SK-N-SH treated with all-trans-retinoic acid at 6 μM for 48 hours (cell line): ENCODE results near the gene ABCC10.
A peak's percentile ranks its signal among the peaks of the same experiment; 100 is the strongest.

ENCODE experiments used
- ATAC-seq: fragments of 200-7000 bp; cut with Tn5 transposase; 3 replicates; pipeline ENCODE4 v1.9.1; 2020; ENCODE audit warnings: mild to moderate bottlenecking, moderate library complexity
- ARNTL ChIP-seq: fragments of 450-650 bp; formaldehyde crosslinking; IDR thresholded peaks from 2 replicates; pipeline ENCODE4 v1.5.0; 2020; ENCODE audit warnings: low read depth, mild to moderate bottlenecking, moderate library complexity, borderline replicate concordance
- CREB5 ChIP-seq: fragments of 250-450 bp; sonication (Bioruptor Pico); IDR thresholded peaks from 2 replicates; pipeline ENCODE4 v1.5.1; 2020; ENCODE audit warnings: low read depth, mild to moderate bottlenecking, moderate library complexity
- CSDC2 ChIP-seq: fragments of 250-450 bp; sonication (Bioruptor Pico); IDR thresholded peaks from 2 replicates; pipeline ENCODE4 v1.5.0; 2020; ENCODE audit warnings: mild to moderate bottlenecking, moderate library complexity
- CSRNP3 ChIP-seq: fragments of 250-450 bp; sonication (Bioruptor Pico); IDR thresholded peaks from 2 replicates; pipeline ENCODE4 v1.5.1; 2021; ENCODE audit warnings: mild to moderate bottlenecking, moderate library complexity
- ISL1 ChIP-seq: fragments of 250-450 bp; sonication (Bioruptor Pico); IDR thresholded peaks from 2 replicates; pipeline ENCODE4 v2.1.2; 2022; ENCODE audit warnings: mild to moderate bottlenecking, moderate library complexity
- OSR1 ChIP-seq: fragments of 250-450 bp; sonication (Bioruptor Pico); IDR thresholded peaks from 2 replicates; pipeline ENCODE4 v1.8.0; 2022; ENCODE audit warnings: moderate library complexity, mild to moderate bottlenecking, inconsistent platforms
- PATZ1 ChIP-seq: fragments of 250-450 bp; sonication (Bioruptor Pico); IDR thresholded peaks from 2 replicates; pipeline ENCODE4 v1.8.0; 2020; ENCODE audit warnings: mild to moderate bottlenecking, moderate library complexity, borderline replicate concordance
- PPARA ChIP-seq: fragments of 250-450 bp; sonication (Bioruptor Pico); IDR thresholded peaks from 2 replicates; pipeline ENCODE4 v1.5.0; 2020; ENCODE audit warnings: mild to moderate bottlenecking, borderline replicate concordance
- RARB ChIP-seq: fragments of 250-450 bp; sonication (Bioruptor Pico); IDR thresholded peaks from 2 replicates; pipeline ENCODE4 v1.8.0; 2021; ENCODE audit warnings: mild to moderate bottlenecking, moderate library complexity
- SNAI2 ChIP-seq: fragments of 250-450 bp; sonication (Bioruptor Pico); IDR thresholded peaks from 2 replicates; pipeline ENCODE4 v1.5.0; 2020; ENCODE audit warnings: mild to moderate bottlenecking, moderate library complexity
- TCF4 ChIP-seq: fragments of 250-450 bp; sonication (Bioruptor Pico); IDR thresholded peaks from 2 replicates; pipeline ENCODE4 v1.8.0; 2021; ENCODE audit warnings: mild to moderate bottlenecking, moderate library complexity, borderline replicate concordance
- TOX ChIP-seq: fragments of 250-450 bp; sonication (Bioruptor Pico); IDR thresholded peaks from 2 replicates; pipeline ENCODE4 v1.8.0; 2021; ENCODE audit warnings: mild to moderate bottlenecking, moderate library complexity, borderline replicate concordance
- TSHZ2 ChIP-seq: fragments of 250-450 bp; sonication (Bioruptor Pico); IDR thresholded peaks from 2 replicates; pipeline ENCODE4 v1.5.0; 2020; ENCODE audit warnings: mild to moderate bottlenecking, moderate library complexity
- ZC3H10 ChIP-seq: fragments of 250-450 bp; sonication (Bioruptor Pico); IDR thresholded peaks from 2 replicates; pipeline ENCODE4 v1.5.1; 2021; ENCODE audit warnings: mild to moderate bottlenecking, moderate library complexity
- ZFP30 ChIP-seq: fragments of 450-650 bp; formaldehyde crosslinking; IDR thresholded peaks from 2 replicates; pipeline ENCODE4 v1.5.0; 2022; ENCODE audit warnings: mild to moderate bottlenecking, moderate library complexity
- ZNF565 ChIP-seq: fragments of 450-650 bp; formaldehyde crosslinking; conservative IDR thresholded peaks from 2 replicates; pipeline ENCODE4 v1.5.0; 2020; ENCODE audit warnings: low read depth, mild to moderate bottlenecking, moderate library complexity
- ZNF70 ChIP-seq: fragments of 450-650 bp; formaldehyde crosslinking; IDR thresholded peaks from 2 replicates; pipeline ENCODE4 v1.5.0; 2020; ENCODE audit warnings: mild to moderate bottlenecking, moderate library complexity

The ABCC10 gene

GRCh38 chr6:43434001-43434840, 6.9 kb downstream of the ABCC10 start:
- no peak for TF ChIP-seq CREB5 (CRISPR knock-in tag)
- TF ChIP-seq ZC3H10 = no peak
- TF ChIP-seq RARB (CRISPR knock-in tag) = no peak
- no peak for TF ChIP-seq PATZ1 (CRISPR knock-in tag)
- no peak for TF ChIP-seq ARNTL (CRISPR knock-in tag)
- no peak for TF ChIP-seq CSDC2 (CRISPR knock-in tag)
- TF ChIP-seq ISL1 = no peak
- TF ChIP-seq ZNF70 (CRISPR knock-in tag) = no peak
- TF ChIP-seq CSRNP3 (CRISPR knock-in tag) = no peak
- TF ChIP-seq SNAI2 (CRISPR knock-in tag) = no peak
- no peak for TF ChIP-seq ZFP30 (CRISPR knock-in tag)
- TF ChIP-seq PPARA (CRISPR knock-in tag) = no peak
- no peak for TF ChIP-seq ZNF565 (CRISPR knock-in tag)
- no peak for TF ChIP-seq TOX (CRISPR knock-in tag)
- TF ChIP-seq OSR1 = no peak
- TF ChIP-seq TSHZ2 (CRISPR knock-in tag) = no peak
- ATAC-seq = no peak

- no peak for TF ChIP-seq TOX (CRISPR knock-in tag)
- TF ChIP-seq TCF4 (CRISPR knock-in tag) = no peak
- TF ChIP-seq SNAI2 (CRISPR knock-in tag) = no peak
- TF ChIP-seq PPARA (CRISPR knock-in tag) = no peak
- TF ChIP-seq CREB5 (CRISPR knock-in tag) = no peak
- TF ChIP-seq, all 23 proteins: peak for 0
- no peak for ATAC-seq
Observed at GRCh38 chr6:43434943-43435342, 7.6 kb downstream of the ABCC10 start.

GRCh38 chr6:43435682-43436437, 8.5 kb downstream of the ABCC10 start:
- ATAC-seq = peak; percentile 8; the same call in 1 of the 3 replicates
- TF ChIP-seq ZNF70 (CRISPR knock-in tag) (no peak), ISL1 (no peak)
- TF ChIP-seq, all 23 proteins: peak for 0
